ENCODE data around the gene GSTP1. TPM values are rescaled to one million over a fixed set of nuclear protein-coding genes. Genes with fewer than 3 reads are reported as not detected.
A peak's percentile ranks its signal among the peaks of the same experiment; 100 is the strongest.
"Not testable (repeated sequence)": the region's sequence is repeated elsewhere in the genome, so short reads cannot be mapped to it uniquely, and the experiment has no call there.

Gene GSTP1
- 639 and 900 TPM in 2 replicates for total RNA-seq (2014; rRNA removed; shearing (Covaris generic))

DNA sequence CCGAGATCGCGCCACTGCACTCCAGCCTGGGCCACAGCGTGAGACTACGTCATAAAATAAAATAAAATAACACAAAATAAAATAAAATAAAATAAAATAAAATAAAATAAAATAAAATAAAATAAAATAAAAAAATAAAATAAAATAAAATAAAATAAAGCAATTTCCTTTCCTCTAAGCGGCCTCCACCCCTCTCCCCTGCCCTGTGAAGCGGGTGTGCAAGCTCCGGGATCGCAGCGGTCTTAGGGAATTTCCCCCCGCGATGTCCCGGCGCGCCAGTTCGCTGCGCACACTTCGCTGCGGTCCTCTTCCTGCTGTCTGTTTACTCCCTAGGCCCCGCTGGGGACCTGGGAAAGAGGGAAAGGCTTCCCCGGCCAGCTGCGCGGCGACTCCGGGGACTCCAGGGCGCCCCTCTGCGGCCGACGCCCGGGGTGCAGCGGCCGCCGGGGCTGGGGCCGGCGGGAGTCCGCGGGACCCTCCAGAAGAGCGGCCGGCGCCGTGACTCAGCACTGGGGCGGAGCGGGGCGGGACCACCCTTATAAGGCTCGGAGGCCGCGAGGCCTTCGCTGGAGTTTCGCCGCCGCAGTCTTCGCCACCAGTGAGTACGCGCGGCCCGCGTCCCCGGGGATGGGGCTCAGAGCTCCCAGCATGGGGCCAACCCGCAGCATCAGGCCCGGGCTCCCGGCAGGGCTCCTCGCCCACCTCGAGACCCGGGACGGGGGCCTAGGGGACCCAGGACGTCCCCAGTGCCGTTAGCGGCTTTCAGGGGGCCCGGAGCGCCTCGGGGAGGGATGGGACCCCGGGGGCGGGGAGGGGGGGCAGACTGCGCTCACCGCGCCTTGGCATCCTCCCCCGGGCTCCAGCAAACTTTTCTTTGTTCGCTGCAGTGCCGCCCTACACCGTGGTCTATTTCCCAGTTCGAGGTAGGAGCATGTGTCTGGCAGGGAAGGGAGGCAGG, at the start of gene GSTP1:
Gene GSTP1, plus strand, starts transcription at position 566 of the 958 bp plus-strand sequence. Its CDS starts 32 bp downstream, at position 598.
- DNase-seq (ENCODE audit: low spot score): peak; percentile 76

DNA sequence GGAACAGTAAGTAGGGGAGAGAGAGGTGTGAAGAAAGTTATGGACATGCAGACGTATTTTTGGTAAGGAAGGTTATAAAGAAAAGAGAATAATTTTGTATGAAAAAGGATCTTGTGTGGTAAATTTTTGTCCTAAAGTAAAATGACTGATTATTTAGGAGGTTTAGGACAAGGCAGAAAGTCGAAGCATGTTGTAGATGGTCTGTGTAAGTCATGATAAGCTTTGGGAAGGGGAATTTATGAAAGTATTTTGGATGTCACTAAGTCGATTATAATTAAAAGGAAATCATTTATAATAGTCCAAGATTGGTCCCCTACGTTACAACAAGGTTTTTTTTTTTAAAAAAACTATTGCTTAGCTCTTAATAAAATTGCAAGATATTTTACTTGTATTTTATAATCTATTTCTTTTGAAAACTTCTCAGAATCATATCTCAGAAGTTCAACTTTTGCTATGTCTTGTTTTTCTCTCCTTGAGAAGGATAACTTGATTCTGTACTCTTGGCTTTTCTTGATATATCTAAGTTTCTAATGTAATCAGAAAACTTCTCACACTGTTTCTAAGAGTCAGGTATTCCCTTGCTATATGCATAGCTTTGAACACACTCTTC, 49.4 kb upstream of the GSTP1 start:
- no peak for DNase-seq (ENCODE audit: low spot score)

GRCh38 chr11:67535561-67535960, 48.1 kb upstream of the GSTP1 start:
- no peak for DNase-seq (ENCODE audit: low spot score)

DNA sequence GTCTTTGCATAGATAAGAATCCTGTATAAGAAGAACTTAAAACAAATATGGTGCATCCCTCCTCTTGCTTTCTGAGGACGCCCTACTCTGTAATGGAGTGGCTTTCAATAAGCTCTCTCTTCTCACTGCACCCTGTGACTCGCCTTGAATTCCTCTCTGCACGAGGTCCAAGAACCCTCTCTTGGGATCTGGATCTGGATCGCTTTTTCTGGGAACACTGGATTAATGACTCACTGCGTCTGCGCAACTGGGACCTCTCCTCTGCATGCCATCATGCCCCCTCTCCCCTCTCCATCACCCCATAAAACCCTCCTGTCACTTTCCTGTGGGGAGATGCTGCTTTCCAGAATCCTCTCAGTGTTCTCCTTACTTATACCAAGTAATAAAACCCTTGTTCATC, 45.3 kb upstream of the GSTP1 start:
- DNase-seq (ENCODE audit: low spot score): no peak

- DNase-seq (ENCODE audit: low spot score): no peak
These were observed 44.6 kb upstream of the GSTP1 start for GRCh38 chr11:67538823-67539505.

DNA sequence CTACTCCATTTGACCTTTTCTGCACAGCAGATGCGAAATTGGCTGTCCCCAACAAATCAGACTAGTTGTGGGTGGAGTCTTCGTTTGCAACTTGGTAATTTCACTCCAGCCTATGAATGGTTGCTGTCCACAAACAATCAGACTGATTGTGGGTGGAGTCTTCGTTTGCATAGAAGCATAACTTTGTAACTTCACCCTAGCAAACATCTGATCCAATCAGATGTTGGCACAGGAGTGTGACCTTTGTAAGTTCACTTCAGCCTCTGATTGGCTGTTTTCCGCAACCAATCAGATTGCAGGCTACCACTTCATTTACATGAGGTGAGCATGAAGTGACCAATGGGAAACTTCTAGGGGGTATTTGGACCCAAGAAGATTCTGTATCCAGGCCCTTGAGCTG, 44.1 kb upstream of the GSTP1 start:
- no peak for DNase-seq (ENCODE audit: low spot score)

DNA sequence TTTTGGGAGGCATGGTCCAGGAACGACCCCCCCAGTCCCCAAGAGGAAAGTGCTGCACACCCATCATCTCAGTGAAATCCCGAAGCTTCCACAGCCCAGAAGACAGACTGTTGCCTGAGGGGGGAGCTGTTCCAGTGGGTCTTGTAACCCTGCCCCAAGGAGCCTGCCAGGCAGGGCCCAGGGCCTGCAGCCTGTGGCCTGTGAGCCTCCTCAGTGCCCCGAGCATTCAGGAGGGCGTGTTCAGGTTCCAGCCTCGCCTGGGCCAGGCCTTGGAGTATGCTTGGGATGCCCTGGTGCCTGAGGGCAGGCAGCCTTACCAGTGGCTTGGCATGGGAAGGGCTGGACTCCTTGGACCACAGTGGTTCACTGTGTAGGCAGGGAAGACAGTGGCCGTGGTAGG, 42.4 kb upstream of the GSTP1 start:
- no peak for DNase-seq (ENCODE audit: low spot score)

GRCh38 chr11:67542169-67542568, 41.4 kb upstream of the GSTP1 start:
- DNase-seq (ENCODE audit: low spot score): no peak

GRCh38 chr11:67542971-67543370, 40.6 kb upstream of the GSTP1 start:
- DNase-seq (ENCODE audit: low spot score): no peak

GRCh38 chr11:67543585-67543984, 40.0 kb upstream of the GSTP1 start:
- DNase-seq (ENCODE audit: low spot score): no peak

DNA sequence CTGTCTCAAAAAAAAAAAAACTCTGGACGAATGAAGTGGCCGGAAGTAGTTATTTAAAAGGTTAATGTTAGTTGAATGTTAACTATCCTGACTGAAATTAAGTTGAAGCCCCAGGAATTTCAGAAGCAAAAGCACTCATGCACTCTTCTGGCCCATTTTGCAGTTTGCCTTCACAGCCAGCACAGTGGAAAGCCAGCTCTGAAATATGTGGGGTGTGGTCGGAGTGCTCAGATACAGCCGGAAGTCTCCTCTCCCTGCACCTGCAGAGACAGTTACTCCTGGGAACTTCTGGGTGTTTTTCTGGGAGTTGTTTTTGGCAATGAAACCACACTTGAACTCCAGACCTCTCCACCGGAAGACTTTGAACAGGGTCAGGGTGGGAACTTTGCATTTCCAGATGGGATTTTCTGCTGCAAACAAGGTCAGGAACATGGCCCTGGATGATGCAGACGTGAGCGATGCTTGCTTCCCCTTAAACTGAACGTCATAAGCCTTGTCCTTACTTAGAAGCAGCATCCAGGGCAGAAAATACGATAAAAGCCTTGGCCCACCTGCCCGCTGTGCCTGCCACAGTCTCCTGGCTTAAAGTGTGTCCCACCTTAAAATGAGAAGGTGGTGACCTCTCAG, 38.9 kb upstream of the GSTP1 start:
- DNase-seq (ENCODE audit: low spot score): peak; percentile 69

- no peak for DNase-seq (ENCODE audit: low spot score)
These were observed 38.3 kb upstream of the GSTP1 start for GRCh38 chr11:67545280-67545679.

GRCh38 chr11:67548112-67548511, 35.5 kb upstream of the GSTP1 start:
- DNase-seq (ENCODE audit: low spot score): not testable (repeated sequence)

DNA sequence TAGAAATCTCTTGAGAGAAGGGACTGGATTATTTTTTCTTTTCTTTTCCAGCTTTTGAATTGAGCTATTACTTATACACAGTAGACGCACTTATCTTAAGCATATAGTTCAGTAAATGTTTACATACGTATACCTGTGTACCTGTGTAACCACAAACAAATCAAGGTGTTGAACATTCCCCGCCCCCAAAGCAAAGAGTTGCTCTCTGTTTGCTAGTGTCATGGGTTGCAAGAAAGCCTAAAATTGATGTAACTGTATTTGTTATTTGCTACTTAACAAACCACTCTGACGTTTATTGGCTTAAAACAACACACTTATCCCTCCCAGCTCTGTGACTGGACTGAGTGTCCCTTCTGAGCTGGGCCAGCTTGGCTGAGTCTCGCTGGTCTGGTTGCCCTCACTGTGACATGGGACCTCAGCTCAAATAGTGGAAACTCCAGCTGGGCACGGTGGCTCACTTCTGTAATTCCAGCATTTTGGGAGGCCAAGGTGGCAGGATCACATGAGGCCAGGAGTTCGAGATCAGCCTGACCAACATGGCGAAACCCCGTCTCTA, 35.0 kb upstream of the GSTP1 start:
- no peak for DNase-seq (ENCODE audit: low spot score)

DNA sequence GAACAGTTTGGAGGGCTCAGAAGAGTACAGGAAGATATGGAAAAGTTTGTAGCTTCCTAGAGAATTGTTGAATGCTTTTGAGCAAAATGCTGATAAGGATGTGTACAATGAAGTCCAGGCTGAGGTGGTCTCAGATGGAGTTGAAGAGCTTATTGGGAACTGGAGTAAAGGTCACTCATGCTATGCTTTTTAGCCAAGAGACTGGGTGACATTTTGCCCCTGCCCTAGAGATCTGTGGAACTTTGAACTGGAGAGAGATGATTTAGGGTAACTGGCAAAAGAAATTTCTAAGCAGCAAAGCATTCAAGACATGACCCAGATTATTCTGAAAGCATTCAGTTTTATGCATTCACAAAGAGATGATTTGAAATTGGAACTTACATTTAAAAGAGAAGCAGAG, 32.5 kb upstream of the GSTP1 start:
- DNase-seq (ENCODE audit: low spot score): no peak

DNA sequence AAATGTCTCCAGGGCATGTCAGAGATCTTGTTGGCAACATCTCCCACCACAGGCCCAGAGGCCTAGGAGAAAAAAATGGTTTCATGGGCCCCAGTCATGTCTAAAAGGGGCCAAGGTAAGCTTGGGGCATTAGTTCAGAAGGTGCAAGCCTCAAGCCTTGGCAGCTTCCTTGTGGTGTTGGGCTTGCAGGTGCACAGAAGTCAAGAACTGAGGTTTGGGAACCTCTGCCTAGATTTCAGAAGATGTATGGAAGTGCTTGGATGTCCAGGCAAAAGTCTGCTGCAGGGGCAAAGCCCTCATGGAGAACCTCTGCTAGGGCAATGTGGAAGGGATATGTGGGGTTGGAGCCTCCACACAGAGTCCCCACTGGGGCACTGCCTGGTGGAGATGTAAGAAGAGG, 31.9 kb upstream of the GSTP1 start:
- DNase-seq (ENCODE audit: low spot score): not testable (repeated sequence)

DNA sequence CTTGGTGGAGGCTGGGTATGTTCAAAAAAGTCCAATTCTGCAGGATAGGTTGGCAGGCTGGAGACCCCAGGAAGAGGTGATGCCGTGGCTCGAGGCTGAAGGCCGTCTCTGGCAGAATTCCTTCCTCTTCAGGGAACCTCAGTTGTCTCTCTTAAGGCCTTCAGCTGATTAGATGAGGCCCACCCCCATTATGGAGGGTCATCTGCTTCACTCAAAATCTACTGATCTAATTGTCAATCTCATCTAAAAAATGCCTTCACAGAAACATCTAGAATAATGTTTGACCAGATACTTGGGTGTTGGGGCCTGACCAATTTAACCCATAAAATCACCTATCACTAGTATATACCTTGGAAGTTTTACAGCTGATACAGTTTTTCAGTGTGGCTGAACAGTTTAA, 27.4 kb upstream of the GSTP1 start:
- DNase-seq (ENCODE audit: low spot score): no peak

DNA sequence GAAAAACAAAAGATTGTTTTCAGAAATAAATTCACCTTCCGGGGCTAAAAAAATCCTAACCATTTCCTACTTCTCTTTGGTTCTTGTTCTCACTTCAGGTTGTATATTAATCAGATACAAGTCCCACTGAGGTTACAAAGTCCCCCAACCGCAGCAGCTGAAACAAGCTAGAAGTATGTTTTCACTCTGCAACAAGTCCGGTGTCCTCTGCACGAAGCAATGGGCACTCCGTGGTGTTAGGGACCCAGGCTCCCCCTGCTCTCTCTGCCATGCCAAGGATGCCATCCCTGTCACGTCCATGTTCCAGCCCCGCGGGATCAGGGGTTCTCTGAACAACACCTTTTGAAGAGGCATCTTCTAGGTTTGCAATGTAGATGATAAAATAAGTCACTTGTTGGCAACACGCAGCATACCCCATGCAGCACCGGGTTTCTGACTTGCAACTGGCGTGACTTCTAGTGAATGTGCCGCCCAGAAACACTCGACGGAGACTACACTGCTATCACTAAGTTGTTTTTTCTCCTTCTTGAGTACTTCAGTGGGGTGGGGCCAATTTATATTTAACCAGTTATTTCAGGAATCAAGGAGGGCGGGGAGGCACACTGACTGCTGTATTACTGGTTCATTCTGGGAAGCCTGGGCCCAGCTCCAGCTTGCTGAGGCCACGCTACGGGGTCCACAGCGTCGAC, 25.4 kb upstream of the GSTP1 start:
- no peak for DNase-seq (ENCODE audit: low spot score)

DNA sequence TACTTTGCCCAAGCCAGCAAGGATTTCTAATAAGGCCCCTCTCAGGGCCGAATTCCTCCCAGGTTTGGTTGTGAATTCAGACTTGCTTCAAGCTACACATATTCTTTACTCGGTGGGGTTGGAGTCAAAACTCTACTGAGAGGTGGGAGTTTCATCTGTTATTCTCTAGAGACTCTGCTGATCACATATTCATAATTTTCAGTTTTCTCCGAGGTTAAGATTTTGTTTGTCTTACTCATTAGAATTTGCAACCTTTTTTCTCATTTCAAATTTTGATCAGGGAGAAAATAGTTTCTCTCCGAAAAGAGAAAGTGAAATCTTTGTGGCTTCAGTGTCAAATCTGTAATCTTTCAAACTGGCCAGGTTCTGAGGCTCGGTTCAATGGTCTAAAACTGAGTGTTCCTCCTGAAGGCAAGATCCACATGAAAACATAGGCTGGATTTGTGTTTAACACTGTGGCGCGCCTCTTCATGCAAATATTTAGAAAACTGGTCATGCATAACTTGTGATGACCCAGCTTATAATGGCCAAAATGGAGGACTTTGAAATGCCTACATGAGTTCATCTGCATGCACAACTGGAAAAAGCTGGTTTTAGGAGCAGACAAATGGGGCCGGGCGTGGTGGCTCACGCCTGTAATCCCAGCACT, 21.5 kb upstream of the GSTP1 start:
- no peak for DNase-seq (ENCODE audit: low spot score)

DNA sequence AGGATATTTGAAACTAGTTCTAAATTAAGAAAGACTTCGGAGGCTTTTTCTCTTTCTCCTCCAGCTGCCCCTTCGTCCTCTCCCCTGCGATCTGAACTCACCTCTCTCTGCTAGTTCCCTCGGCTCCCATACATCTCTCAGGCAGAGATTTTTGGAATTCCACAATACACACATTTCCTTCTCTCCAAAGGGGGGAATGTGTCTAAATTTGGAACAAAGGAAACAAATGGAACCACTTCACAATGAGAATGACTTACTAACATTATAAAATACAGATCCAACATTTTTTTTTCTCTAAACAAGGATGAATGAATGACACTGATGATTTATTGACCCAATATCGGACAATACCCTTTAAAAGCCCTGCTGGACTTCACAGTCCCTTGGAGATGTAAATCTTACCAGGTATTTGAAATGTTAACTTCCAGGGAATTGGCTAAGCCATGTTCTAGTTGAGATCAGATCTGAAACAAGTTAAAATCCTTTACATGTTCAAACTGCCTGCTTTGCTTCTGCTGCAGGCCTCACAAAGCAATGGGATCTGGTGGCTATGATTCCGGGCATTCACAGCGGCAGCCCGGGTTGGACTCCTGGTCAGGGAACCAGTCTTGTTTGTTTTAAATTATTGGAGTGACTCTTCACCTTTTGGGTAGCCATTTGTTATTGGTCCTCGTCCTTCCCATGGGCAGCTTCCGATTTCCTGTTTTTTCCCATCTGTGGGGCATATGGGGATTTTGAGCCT, 20.5 kb upstream of the GSTP1 start:
- DNase-seq (ENCODE audit: low spot score): no peak

Data from A172 (cell line).